PC-3 (cell line): ENCODE results near the gene TAF1B.

Experiments used
- CTCF ChIP-seq: fragments of 300-600 bp; sonication (generic); conservative IDR thresholded peaks from 2 replicates; pipeline ENCODE4 v1.5.1; 2017; ENCODE audit warnings: antibody characterized with exemption, low read depth, mild to moderate bottlenecking, low read length
- EZH2phosphoT487 ChIP-seq: fragments of 300-600 bp; sonication (generic); IDR thresholded peaks from 2 replicates; pipeline ENCODE4 v1.6.1; 2018; ENCODE audit warnings: mild to moderate bottlenecking, antibody characterized with exemption, low read length, borderline replicate concordance

GRCh38 chr2:9971105-9971818 is 128.0 kb downstream of the TAF1B start:
- TF ChIP-seq EZH2phosphoT487, result no peak
- TF ChIP-seq CTCF, result no peak
